HepG2 (cell line): Measurements from ENCODE around the gene NDUFB10. TPM values are rescaled to one million over a fixed set of nuclear protein-coding genes. Genes with fewer than 3 reads are reported as not detected.

Experiments
- ATF6 ChIP-seq: sonication (generic); formaldehyde crosslinking; conservative IDR thresholded peaks from 2 replicates; pipeline ENCODE4 v1.4.0; 2020; ENCODE audit warnings: missing genetic modification reagents
- PRDM10 ChIP-seq: sonication (generic); formaldehyde crosslinking; IDR thresholded peaks from 2 replicates; pipeline ENCODE4 v1.4.0; 2020; ENCODE audit warnings: low read depth, missing genetic modification reagents
- RERE ChIP-seq: IDR thresholded peaks from 2 replicates; pipeline ENCODE4 v1.6.1; 2016; ENCODE audit warnings: low read depth, missing genetic modification reagents, missing compliant biosample characterization
- ZSCAN25 ChIP-seq: sonication (generic); formaldehyde crosslinking; IDR thresholded peaks from 2 replicates; pipeline ENCODE4 v1.8.0; 2022; ENCODE audit warnings: mild to moderate bottlenecking, missing genetic modification reagents
- polyA plus RNA-seq, 8 experiments: library from polyadenylated mRNA; depleted of rRNA in 3 of 8; stranded (reverse) in 7 of 8; unstranded in 1 of 8; fragments of >200 nt; fragmentation: Illumina TruSeq in 4 of 8; extraction: Trizol in 4 of 8; gene quantifications; 2 replicates each; pipeline versions ENCODE4 v1.2.1 to v1.2.3, GENCODE V29; 2011 to 2016; ENCODE audit warnings: low read depth in 4 of 8, missing spikeins in 1 of 8, mixed read lengths in 1 of 8; ENCODE audit not compliant: insufficient read depth in 1 of 8
- total RNA-seq, 5 experiments: library from RNA; depleted of rRNA; stranded (reverse); fragments of >200 nt; fragmentation: Illumina TruSeq; extraction: Trizol; gene quantifications; 2 replicates each; pipeline ENCODE4 v1.2.3, GENCODE V29; 2016; ENCODE audit warnings: low read depth in 1 of 5

Gene NDUFB10
- total and polyA plus RNA-seq, 2 of the 13 experiments (the other 11 are each of a cell fraction or from before 2014, with no cell fraction given), result 68.6 to 157 TPM

DNA sequence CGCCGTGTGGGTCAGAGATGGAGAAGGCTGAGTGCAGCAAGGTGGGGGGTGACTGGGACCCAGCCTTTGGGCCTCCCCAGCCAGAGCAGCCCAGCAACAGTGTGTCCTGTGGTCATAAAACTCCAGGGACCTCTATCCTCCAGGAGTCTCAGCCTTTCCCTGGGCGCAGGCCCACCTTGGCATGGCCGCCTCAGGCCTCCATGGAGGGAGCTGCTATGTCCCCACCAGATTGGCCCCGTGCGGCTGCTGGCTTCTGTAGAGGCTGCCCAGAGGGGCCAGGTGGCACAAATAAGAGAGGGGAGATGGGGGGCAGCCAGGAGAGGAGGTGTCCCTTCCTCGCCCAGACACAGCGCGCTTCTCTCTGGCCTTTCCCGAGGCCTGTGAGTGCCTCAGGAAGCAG is 27.9 kb downstream of the NDUFB10 start (continued):
- TF ChIP-seq RERE (no peak), PRDM10 (CRISPR knock-in tag) (no peak), ZSCAN25 (CRISPR knock-in tag) (no peak), ATF6 (CRISPR knock-in tag) (no peak)
- TF ChIP-seq, all 625 proteins: peak for 3
